Astrocyte of the spinal cord (primary cell): Measurements from ENCODE around the gene PPP1R9B.

ENCODE experiments used
- DNase-seq: peaks from one replicate; pipeline ENCODE4 v3.0.0; 2011; ENCODE audit warnings: low read depth, low spot score
- H3K4me3 ChIP-seq: 2 replicates; pipeline ENCODE4 v1.5.1; 2011; ENCODE audit warnings: low read depth, mild to moderate bottlenecking, low read length, moderate library complexity
- CTCF ChIP-seq: IDR thresholded peaks from 2 replicates; pipeline ENCODE4 v1.5.1; 2012; ENCODE audit warnings: low read depth, mild to moderate bottlenecking, low read length, inconsistent platforms
- in situ Hi-C: cut with HindIII; loops from 2 replicates; pipeline ENCODE4 v1.10.0; 2017; ENCODE audit warnings: low sequenced_read_pairs

PPP1R9B gene

DNA sequence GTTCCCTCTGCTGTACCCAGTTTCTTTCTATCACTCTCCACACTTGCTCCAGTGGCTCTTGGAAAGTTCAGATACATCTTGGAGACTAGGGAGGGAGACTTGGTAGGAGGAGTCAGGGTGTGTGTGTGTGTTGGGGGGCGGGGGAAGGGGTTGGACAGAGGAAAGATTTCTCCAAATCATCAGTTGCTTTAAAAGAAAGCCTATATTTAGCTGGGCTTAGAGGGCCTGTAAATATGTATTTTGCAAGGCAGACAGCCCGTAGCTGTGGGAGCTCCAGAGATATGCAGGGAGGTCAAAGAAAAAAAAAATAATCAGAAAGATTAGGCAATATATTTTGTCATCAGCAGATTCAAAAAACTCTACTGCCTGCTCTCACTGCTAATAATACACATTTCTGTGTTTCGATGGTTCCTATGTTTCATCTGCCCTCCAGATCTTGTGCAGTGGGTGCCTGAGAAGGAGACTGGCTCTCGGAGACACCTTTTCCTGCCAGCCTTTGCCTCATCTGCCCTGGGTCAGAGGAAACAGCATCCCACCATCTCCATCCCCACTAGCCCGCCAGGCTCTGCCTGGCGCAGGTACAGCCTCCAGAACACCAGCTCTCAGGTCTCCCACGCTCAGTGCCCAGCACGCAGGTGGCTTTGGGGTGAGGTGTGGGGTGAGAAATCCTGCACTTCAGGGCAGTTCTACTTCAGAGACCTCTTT lies 4.8 kb upstream of the PPP1R9B start:
- H3K4me3 ChIP-seq: no peak overlapping the region
- no peak for DNase-seq
- in situ Hi-C loops: no loop called here
- TF ChIP-seq CTCF: no peak

DNA sequence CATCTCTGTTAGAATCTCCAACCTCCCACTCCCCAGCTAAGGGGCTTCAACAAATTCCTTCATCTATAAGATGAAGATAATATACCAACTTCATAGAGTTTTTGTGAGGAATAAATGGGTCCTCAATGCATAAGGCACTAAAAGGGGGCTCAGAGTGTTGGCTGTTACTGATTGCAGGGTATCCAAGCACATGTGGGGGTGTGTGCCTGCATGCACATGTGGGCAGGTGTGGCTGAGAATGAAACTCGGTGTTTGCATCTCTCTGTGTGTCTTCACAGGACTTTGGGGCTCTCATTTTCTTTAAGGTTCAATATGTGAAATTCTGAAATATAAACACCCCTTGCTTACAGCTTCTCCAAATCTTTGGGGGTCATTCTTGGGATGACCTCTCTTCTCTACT lies 4.1 kb upstream of the PPP1R9B start:
- no peak for DNase-seq
- no peak for TF ChIP-seq CTCF
- in situ Hi-C loops: no loop called here
- H3K4me3 ChIP-seq: no peak overlapping the region

GRCh38 chr17:50153650-50154575 lies 3.4 kb upstream of the PPP1R9B start:
- in situ Hi-C loops: no loop called here
- DNase-seq: no peak
- no peak overlapping the region for H3K4me3 ChIP-seq
- TF ChIP-seq CTCF: no peak

DNA sequence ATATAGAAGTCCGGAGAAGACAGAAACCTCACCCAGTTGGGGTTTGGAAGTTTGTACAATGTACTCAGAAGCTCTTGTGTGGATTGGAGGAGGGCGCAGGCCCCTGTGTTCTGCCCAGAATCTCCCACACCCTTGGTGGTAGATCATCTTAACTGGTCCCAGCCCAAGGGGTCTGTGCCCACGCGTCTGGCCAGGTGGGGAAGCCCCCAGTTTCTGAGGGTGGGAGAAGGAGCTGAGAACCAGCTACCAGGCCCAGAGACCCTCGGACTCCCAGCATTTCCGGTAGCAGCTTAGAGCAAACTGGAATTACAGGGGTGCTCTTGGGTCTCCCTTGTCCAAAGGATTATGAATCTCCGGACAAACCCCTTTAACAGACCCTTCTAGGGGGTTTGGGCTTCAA lies 2.3 kb upstream of the PPP1R9B start:
- no peak overlapping the region for H3K4me3 ChIP-seq
- no peak for TF ChIP-seq CTCF
- no peak for DNase-seq
- in situ Hi-C loops: no loop called here

DNA sequence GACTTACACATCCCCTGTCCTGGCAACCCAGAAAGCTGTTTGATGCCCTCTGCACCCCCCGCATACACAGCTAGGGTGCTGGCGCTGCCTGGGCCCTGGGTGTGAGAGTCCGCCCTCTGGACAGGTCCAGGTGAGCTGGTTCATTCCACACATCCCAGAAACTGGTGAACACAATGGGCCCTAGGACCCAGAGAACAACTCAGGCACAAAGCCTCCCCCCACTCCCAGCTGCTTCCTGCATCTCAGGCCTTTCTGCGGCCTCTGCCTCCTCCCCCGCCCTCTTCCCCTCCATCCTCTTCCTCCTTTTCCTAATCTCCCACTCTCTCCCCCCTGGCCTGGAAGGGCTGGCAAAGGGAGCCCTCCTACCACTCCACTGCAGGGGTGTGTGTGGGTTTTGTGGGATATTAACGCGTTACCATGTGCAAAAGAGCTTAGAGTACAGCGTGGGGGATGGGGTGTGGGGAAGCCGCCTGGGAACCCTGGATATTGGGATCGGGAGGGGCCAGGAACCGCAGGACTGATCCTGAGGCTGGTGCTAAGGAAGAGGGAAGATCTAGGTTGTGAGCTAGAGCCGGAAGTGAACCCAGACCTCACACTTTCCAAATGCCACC lies 1.6 kb upstream of the PPP1R9B start:
- in situ Hi-C loops: no loop called here
- H3K4me3 ChIP-seq: peak overlapping the region; percentile 82
- TF ChIP-seq CTCF: no peak
- peak; percentile 86 for DNase-seq

DNA sequence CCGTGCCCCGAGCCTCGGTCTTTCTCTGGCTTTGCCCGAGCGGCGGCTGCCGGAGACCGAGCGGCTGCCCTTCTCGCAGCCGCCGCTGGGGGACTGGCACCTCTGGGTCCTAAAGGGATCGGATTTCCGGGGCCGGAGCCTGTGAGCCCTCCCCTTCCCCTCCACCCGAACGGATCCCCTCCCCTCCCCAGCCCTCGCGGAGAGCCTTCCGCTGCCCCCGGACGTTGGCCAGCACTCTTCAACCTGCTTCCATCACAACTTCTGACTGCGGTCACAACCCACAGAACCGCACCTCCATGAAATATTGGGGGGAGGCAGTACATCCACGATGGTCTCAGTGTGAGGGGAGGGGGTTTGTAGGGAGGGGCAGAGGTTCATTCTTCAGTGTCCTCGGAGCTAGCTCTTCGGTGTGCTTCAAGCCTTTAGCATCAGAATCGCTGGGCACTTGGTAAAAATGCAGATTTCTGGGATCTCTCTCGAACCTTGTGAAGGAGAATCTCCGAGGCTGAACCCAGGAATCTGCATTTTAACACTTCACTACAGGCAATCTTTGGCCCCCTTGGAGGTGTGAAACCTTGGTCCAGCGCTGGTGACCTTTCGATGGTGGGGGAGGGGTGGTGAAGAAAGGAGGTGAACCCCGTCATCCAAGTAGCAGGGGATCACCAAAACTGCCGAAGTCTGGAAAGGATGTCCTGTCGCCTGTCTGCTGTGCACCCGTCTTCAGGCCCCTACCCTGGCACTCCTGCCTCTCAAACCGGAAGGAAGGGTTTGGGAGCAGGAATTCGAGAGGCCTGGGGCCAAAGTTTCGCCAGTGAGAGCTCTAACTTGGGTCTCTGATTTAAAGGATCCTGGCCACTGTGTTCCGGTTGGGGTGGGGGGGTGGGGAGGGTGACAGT lies 812 bp upstream of the PPP1R9B start:
- in situ Hi-C loops: no loop called here
- peak; percentile 93 for DNase-seq
- peak; percentile 71 for TF ChIP-seq CTCF
- peak overlapping the region; percentile 82 for H3K4me3 ChIP-seq
